T-cell (primary cell): ENCODE data around the gene TEAD1. TPM values are rescaled to one million over a fixed set of nuclear protein-coding genes. Genes with fewer than 3 reads are reported as not detected.

ENCODE experiments used
- ATAC-seq, 4 experiments: fragments of 200-7000 bp in 3 of 4; fragments of 150-1000 bp in 1 of 4; cut with Tn5 transposase; replicated peaks in 1 of 4; 1 replicate in 3 of 4; 2 replicates in 1 of 4; pipeline ENCODE4 v1.10.0; 2021; ENCODE audit warnings: moderate library complexity in 3 of 4, mild to moderate bottlenecking in 2 of 4, moderate number of reproducible peaks in 1 of 4
- CTCF ChIA-PET, 2 donors: fragments of 300-600 bp; sonication (Branson Sonifier 250); formaldehyde crosslinking; loops; one replicate each; lab custom pipeline; 2022; ENCODE audit warnings: antibody characterized with exemption in 2 of 2; lab: Charles Lee
- POLR2A ChIA-PET, 2 donors: fragments of 300-600 bp; sonication (Branson Sonifier 250); formaldehyde crosslinking; loops; one replicate each; lab custom pipeline; 2022; ENCODE audit warnings: antibody characterized with exemption in 2 of 2; lab: Charles Lee
- DNase-seq, 35 experiments: peaks; one replicate each; pipeline versions ENCODE4 v3.0.0 to v3.0.0-alpha.2; 2013 to 2023
- H3K27ac ChIP-seq: one replicate; pipeline ENCODE4 v1.5.1; 2013; ENCODE audit warnings: low read length
- H3K27me3 ChIP-seq, 2 experiments: replicated peaks in 1 of 2; 1 replicate in 1 of 2; 2 replicates in 1 of 2; pipeline versions ENCODE4 v1.6.1 to v1.7.0; 2013; ENCODE audit warnings: low read length in 1 of 2, mixed read lengths in 1 of 2; ENCODE audit not compliant: control insufficient read depth in 2 of 2, insufficient read depth in 2 of 2; ENCODE audit errors: extremely low read depth in 1 of 2
- H3K36me3 ChIP-seq, 2 donors: 1 replicate in 1 of 2; 2 replicates in 1 of 2; pipeline versions ENCODE4 v1.6.1 to v1.7.0; 2013; ENCODE audit warnings: low read length in 1 of 2; ENCODE audit not compliant: control insufficient read depth in 2 of 2, insufficient read depth in 1 of 2; ENCODE audit errors: extremely low read depth in 1 of 2
- H3K4me1 ChIP-seq, 2 experiments: 1 replicate in 1 of 2; 2 replicates in 1 of 2; pipeline versions ENCODE4 v1.6.1 to v1.7.0; 2013; ENCODE audit warnings: low read length in 2 of 2, mixed read lengths in 1 of 2; ENCODE audit not compliant: insufficient read depth in 2 of 2, control insufficient read depth in 1 of 2; ENCODE audit errors: extremely low read depth in 1 of 2
- H3K4me3 ChIP-seq, 2 donors: 1 replicate in 1 of 2; 2 replicates in 1 of 2; pipeline versions ENCODE4 v1.5.1 to v1.7.0; 2013; ENCODE audit warnings: mild to moderate bottlenecking in 2 of 2, low read length in 1 of 2, moderate library complexity in 1 of 2; ENCODE audit not compliant: control insufficient read depth in 1 of 2; ENCODE audit errors: extremely low read depth in 1 of 2
- H3K9me3 ChIP-seq: 2 replicates; pipeline ENCODE4 v1.7.0; 2013
- H3K27ac Mint-ChIP-seq, 2 donors: one replicate each; pipeline ENCODE4 v1.8.0; 2020 to 2021; ENCODE audit warnings: mild to moderate bottlenecking in 2 of 2, mixed read lengths in 2 of 2
- H3K27me3 Mint-ChIP-seq, 2 donors: one replicate each; pipeline ENCODE4 v1.8.0; 2021 to 2022; ENCODE audit warnings: mixed read lengths in 2 of 2
- H3K36me3 Mint-ChIP-seq: one replicate; pipeline ENCODE4 v1.8.0; 2021; ENCODE audit warnings: mixed read lengths
- H3K4me1 Mint-ChIP-seq, 3 donors: one replicate each; pipeline ENCODE4 v1.8.0; 2020 to 2022; ENCODE audit warnings: mixed read lengths in 3 of 3, mild to moderate bottlenecking in 1 of 3
- H3K4me3 Mint-ChIP-seq, 3 donors: one replicate each; pipeline ENCODE4 v1.8.0; 2020 to 2022; ENCODE audit warnings: mild to moderate bottlenecking in 3 of 3, mixed read lengths in 3 of 3, moderate library complexity in 3 of 3
- H3K9me3 Mint-ChIP-seq, 3 donors: one replicate each; pipeline ENCODE4 v1.8.0; 2020 to 2022; ENCODE audit warnings: mixed read lengths in 3 of 3
- WGBS: methylation state at CpG from one replicate; pipeline ENCODE4 v1.1.5; 2013; ENCODE audit warnings: missing lambda C conversion rate; ENCODE audit not compliant: insufficient coverage; 5-methylcytosine and 5-hydroxymethylcytosine counted together
- total RNA-seq, 35 experiments: library from RNA in 6 of 35; stranded (reverse) in 6 of 35; fragments of 120-200 nt in 1 of 35; gene quantifications; one replicate each; pipeline versions ENCODE4 v1.2.1 to v1.2.4 and lab custom pipeline; 2013 to 2026

Gene TEAD1
- total RNA-seq, 5 donors from 2014 or later (not counting 1 experiment from before 2014, with no cell fraction given): 0.20 to 0.72 (median 0.44) TPM; not detected in 1

DNA sequence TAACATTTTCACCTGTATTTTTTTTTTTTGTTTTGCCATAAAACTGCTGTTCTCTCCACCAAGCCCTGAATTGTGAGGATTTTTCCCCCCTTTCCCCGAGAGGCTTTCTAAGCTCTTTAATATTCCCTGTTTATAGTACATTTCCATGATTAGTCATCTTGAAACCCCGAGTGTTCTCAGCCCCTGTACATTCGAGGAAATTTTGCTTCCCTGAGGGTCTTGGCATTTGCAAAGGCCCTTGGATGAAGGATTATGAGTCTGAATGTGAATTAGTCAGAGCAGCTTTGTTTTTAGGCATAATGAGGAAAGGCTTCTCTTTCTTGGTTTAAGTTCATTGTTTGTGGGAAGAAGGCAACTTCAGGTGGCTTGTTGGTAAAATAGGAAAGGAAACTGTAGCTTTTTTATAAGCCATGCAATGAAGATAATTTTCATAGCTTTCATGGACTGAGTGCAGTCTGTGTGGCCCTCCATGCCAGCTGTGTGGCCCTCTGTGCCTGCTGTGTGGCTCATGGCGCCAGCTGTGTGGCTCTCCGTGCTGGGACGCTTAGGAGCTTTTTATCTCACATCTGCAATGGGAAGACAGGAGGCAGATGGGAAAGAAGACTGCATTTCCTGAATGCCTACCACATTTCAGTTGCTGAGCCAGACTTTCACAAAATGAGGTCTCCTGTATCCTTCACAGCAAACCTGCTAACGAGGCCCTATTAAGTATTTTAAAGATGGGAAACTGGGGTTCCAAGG is 129.0 kb downstream of the TEAD1 start:
- H3K27me3 Mint-ChIP-seq: peaks cover 45 to 63% of the 10 kb centered on the region in 2 donors
- ATAC-seq: no peak
- no peaks in the 10 kb centered on the region for H3K9me3 Mint-ChIP-seq
- H3K4me1 Mint-ChIP-seq: no peaks in the 10 kb centered on the region
- POLR2A ChIA-PET: no interaction called here
- H3K4me1 ChIP-seq: no peaks in the 10 kb centered on the region
- CTCF ChIA-PET: interaction anchor here in 1 of 2 donors (0.7 kb wide), 1 partner anchor 323 kb away, joined by 3 read pairs; no protein-coding TSS in a partner anchor
- DNase-seq: no peak
- H3K27ac ChIP-seq: no peak overlapping the region
- H3K4me3 Mint-ChIP-seq: no peak overlapping the region
- no peaks in the 10 kb centered on the region for H3K9me3 ChIP-seq
- no peaks in the 10 kb centered on the region for H3K36me3 Mint-ChIP-seq
- H3K4me3 ChIP-seq: no peak overlapping the region
- H3K36me3 ChIP-seq: no peaks in the 10 kb centered on the region
- WGBS: 33% methylated on average over 1 of the region's 7 CpGs
- H3K27me3 ChIP-seq: peaks cover 2 to 11% of the 10 kb centered on the region in 2 experiments
- H3K27ac Mint-ChIP-seq: no peak overlapping the region

DNA sequence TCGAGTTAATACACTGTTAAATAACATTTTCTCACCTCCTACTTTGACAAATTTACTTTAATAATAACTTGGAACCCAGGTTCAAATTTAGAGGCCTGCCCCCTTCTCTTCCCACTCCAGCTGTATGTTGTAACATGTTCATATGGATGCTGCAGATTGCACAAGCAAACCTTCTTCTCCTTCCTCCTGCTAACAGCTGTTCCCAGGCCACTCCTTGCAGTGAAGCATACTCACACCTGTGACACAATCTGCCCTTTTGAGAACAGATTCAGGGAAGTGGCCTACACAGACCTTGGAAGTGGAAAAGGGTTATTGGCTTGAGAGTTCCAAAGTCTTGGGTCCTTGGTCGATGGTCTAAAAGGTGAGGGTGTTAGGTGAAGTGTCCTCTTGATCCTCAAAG is 131.9 kb downstream of the TEAD1 start:
- WGBS: 60% methylated on average over 1 of the region's 2 CpGs
- Histone ChIP-seq H3K36me3 (no peaks in the 10 kb centered on the region), H3K9me3 (no peaks in the 10 kb centered on the region), H3K27me3 (peaks cover 0 to 22% of the 10 kb centered on the region in 2 experiments), H3K4me1 (no peaks in the 10 kb centered on the region), H3K27ac (no peak overlapping the region), H3K4me3 (no peak overlapping the region)
- no peaks in the 10 kb centered on the region for H3K4me1 Mint-ChIP-seq
- no peak overlapping the region for H3K27ac Mint-ChIP-seq
- CTCF ChIA-PET: no interaction called here
- DNase-seq (no peak), ATAC-seq (no peak)
- H3K9me3 Mint-ChIP-seq: no peaks in the 10 kb centered on the region
- POLR2A ChIA-PET: no interaction called here
- H3K27me3 Mint-ChIP-seq: peaks cover 33 to 52% of the 10 kb centered on the region in 2 donors
- H3K4me3 Mint-ChIP-seq: no peak overlapping the region
- H3K36me3 Mint-ChIP-seq: no peaks in the 10 kb centered on the region

DNA sequence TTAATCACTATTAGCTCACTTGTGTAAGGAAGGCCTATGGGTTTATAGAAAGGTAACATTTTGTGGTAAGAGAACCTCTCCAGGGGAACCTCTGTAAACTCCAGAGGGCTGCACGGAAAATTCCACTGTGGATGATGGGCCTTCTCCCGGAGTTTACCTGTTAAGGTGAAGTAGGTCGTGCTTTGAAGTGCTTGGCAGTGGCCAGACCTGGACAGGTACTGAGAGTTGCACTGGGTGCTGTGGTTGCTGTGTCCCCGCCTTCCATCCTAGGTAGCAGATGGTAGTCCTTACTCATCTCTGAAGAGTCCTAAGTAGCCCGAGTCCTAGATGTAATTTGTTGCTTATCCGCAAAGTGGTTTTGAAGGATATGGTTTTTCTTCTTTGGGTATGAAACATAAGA is 133.4 kb downstream of the TEAD1 start:
- no peaks in the 10 kb centered on the region for H3K36me3 ChIP-seq
- 71% methylated on average over 3 of the region's 6 CpGs for WGBS
- no peak for ATAC-seq
- H3K4me3 ChIP-seq: no peak overlapping the region
- peaks cover 0 to 24% of the 10 kb centered on the region in 2 experiments for H3K27me3 ChIP-seq
- Mint-ChIP-seq H3K9me3 (no peaks in the 10 kb centered on the region), H3K27ac (no peak overlapping the region), H3K4me1 (no peaks in the 10 kb centered on the region), H3K36me3 (no peaks in the 10 kb centered on the region), H3K4me3 (no peak overlapping the region), H3K27me3 (peaks cover 32 to 58% of the 10 kb centered on the region in 2 donors)
- DNase-seq: no peak
- H3K9me3 ChIP-seq: no peaks in the 10 kb centered on the region
- CTCF ChIA-PET: no interaction called here
- H3K27ac ChIP-seq: no peak overlapping the region
- POLR2A ChIA-PET: no interaction called here
- H3K4me1 ChIP-seq: no peaks in the 10 kb centered on the region

DNA sequence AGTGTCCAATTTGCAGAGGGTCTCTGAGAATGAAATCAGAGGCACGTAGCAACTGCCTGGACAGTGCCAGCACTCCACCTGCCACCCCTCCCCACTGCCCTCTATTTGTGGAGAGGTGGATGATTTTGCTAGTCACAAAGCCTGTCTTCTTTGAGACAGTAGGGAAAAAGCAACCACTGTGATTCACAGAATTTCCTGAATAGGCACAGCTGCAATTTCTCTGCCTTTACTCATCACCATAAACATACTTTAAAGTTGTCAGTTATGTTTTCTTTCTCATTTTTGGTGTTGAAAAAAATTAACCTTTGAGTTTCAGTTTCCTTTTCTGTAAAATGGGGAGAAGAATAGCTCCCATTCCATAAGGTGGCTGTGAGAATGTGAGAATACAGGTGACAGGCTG is 134.3 kb downstream of the TEAD1 start:
- Mint-ChIP-seq H3K4me3 (no peak overlapping the region), H3K4me1 (no peaks in the 10 kb centered on the region), H3K27me3 (peaks cover 32 to 58% of the 10 kb centered on the region in 2 donors), H3K36me3 (no peaks in the 10 kb centered on the region), H3K27ac (no peak overlapping the region), H3K9me3 (no peaks in the 10 kb centered on the region)
- H3K4me3 ChIP-seq: no peak overlapping the region
- no peak overlapping the region for H3K27ac ChIP-seq
- DNase-seq (no peak), ATAC-seq (no peak)
- ChIA-PET CTCF (no interaction called here), POLR2A (no interaction called here)
- H3K27me3 ChIP-seq: peaks cover 0 to 27% of the 10 kb centered on the region in 2 experiments
- no peaks in the 10 kb centered on the region for H3K9me3 ChIP-seq
- H3K36me3 ChIP-seq: no peaks in the 10 kb centered on the region
- WGBS: no CpG with 5 or more reads among the region's 1 CpG
- H3K4me1 ChIP-seq: no peaks in the 10 kb centered on the region

DNA sequence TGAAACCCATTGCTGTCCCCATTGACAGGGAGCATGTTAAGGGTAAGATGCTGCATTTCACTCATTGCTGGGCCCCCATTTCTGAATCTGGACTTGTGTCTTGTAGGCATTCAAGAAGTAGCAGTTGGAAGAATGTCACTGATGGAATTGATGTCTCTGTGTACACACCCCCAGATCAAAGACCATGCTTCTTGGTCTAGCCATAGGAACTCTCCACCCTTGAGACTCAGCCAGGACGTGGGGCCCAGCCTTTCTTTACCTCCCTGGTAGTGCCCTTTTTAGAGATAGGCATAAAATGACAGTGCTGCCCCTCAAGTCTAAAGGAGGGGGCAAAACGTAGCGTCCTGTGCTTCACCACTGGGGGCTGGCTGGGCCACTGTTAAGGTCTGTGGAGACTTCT is 135.1 kb downstream of the TEAD1 start:
- Histone ChIP-seq H3K36me3 (no peaks in the 10 kb centered on the region), H3K27me3 (peaks cover 0 to 32% of the 10 kb centered on the region in 2 experiments), H3K9me3 (no peaks in the 10 kb centered on the region), H3K4me3 (no peak overlapping the region), H3K4me1 (no peaks in the 10 kb centered on the region), H3K27ac (no peak overlapping the region)
- H3K27me3 Mint-ChIP-seq: peaks cover 29 to 57% of the 10 kb centered on the region in 2 donors
- peaks cover 0 to 1% (median 1%) of the 10 kb centered on the region in 3 donors for H3K4me1 Mint-ChIP-seq
- H3K4me3 Mint-ChIP-seq: no peak overlapping the region
- no peaks in the 10 kb centered on the region for H3K9me3 Mint-ChIP-seq
- WGBS: 82% methylated on average over 2 of the region's 3 CpGs
- ChIA-PET POLR2A (no interaction called here), CTCF (no interaction called here)
- H3K36me3 Mint-ChIP-seq: no peaks in the 10 kb centered on the region
- DNase-seq (no peak), ATAC-seq (no peak)
- no peak overlapping the region for H3K27ac Mint-ChIP-seq

DNA sequence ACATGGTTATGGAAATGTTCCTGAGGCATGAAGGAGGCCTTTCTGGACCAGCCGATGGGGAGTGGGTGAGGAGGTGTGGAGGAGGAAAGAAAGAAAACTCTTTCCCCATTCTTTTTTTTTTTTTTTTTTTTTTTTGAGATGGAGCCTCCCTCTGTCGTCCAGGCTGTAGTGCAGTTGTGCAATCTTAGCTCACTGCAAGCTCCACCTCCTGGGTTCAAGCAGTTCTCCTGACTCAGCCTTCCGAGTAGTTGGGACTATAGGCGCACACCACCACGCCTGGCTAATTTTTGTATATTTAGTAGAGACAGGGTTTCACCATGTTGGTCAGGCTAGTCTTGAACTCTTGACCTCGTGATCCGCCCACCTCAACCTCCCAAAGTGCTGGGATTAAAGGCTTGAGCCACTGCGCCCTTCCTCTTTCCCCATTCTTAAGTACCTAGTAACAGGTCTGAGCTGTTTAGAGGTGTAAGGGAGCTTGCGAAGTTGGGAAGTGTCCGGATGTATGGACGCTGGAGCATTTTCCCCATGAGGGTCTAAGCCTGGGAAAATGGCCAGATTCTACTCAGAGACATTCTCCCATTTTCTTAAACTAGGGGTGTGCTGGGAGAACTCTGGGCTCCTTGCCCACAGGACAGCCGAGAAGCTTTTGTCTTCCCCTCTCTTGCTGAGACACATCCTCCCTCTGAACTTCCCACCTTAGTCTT is 135.8 kb downstream of the TEAD1 start:
- no peaks in the 10 kb centered on the region for H3K4me1 ChIP-seq
- no peaks in the 10 kb centered on the region for H3K36me3 ChIP-seq
- no peak overlapping the region for H3K27ac Mint-ChIP-seq
- ATAC-seq (no peak), DNase-seq (no peak)
- no peak overlapping the region for H3K4me3 Mint-ChIP-seq
- no peaks in the 10 kb centered on the region for H3K36me3 Mint-ChIP-seq
- no peaks in the 10 kb centered on the region for H3K9me3 ChIP-seq
- WGBS: 60% methylated on average over 1 of the region's 12 CpGs
- H3K4me3 ChIP-seq: no peak overlapping the region
- H3K4me1 Mint-ChIP-seq: peaks cover 0 to 6% (median 3%) of the 10 kb centered on the region in 3 donors
- no peak overlapping the region for H3K27ac ChIP-seq
- H3K27me3 Mint-ChIP-seq: peaks cover 29 to 57% of the 10 kb centered on the region in 2 donors
- POLR2A ChIA-PET: no interaction called here
- CTCF ChIA-PET: no interaction called here
- peaks cover 0 to 32% of the 10 kb centered on the region in 2 experiments for H3K27me3 ChIP-seq
- H3K9me3 Mint-ChIP-seq: no peaks in the 10 kb centered on the region
